Measurements from ENCODE around the gene CABP4. TPM values are rescaled to one million over a fixed set of nuclear protein-coding genes. Genes with fewer than 3 reads are reported as not detected.

CABP4 gene
- total and polyA plus RNA-seq, 2 donors (not counting 1 experiment from before 2014, with no cell fraction given): 3.2 to 5.2 TPM

DNA sequence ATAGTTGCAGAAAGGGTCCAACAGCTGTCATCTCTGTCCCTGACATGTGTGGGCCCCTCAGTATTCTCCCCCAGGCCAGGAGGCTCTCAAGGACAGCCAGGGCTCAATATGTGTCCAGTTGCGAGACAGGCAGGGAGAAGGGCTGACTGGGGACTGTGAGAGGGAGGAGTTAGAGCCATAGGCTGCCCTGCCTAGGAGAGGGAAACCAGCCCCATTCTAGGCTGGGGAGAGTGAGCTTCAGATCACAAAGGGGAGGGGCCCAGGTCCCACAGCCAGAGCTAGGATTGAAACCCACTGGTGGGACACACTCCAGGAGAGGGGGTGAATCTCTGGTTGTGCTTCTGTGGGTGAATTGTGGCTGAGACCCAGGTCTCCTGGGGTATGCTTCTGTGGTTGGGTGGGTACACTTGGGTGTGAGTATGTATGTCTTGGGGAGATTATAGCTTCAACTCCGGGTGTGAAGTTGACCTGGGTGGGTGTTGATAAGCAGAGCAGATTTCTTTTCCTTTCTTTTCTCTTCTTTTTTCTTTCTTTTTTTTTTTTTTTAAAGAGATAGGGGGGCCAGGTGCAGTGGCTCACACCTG, 41.8 kb upstream of the CABP4 start:
- intact Hi-C loops (cut with micrococcal nuclease): no loop called here
- Mint-ChIP-seq H3K4me1 (peaks cover 83% of the 10 kb centered on the region), H3K27ac (peak overlapping the region; percentile 100), H3K4me3 (peak overlapping the region; percentile 91), H3K27me3 (no peaks in the 10 kb centered on the region), H3K9me3 (ENCODE audit: insufficient read depth) (no peaks in the 10 kb centered on the region)
- H3K27ac ChIP-seq (ENCODE audit: low read length in 2 of 2): no peak overlapping the region
- H3K9me3 ChIP-seq (ENCODE audit: control extremely low read depth in 1 of 3, control insufficient read depth in 2 of 3, insufficient read depth in 1 of 3, low read length in 2 of 3): peaks cover 0 to 2% (median 0%) of the 10 kb centered on the region in 3 donors
- H3K4me1 ChIP-seq (ENCODE audit: control insufficient read depth in 2 of 2, insufficient read depth in 2 of 2, low read length in 2 of 2): peaks cover 89 to 95% of the 10 kb centered on the region in 2 donors
- WGBS (ENCODE audit: insufficient coverage): no CpG with 5 or more reads among the region's 2 CpGs
- peaks cover 24% of the 10 kb centered on the region for H3K79me2 ChIP-seq (ENCODE audit: control insufficient read depth, insufficient read depth, low read length)
- H2AFZ ChIP-seq (ENCODE audit: insufficient read depth, low read depth, low read length, poor library complexity, severe bottlenecking): no peak overlapping the region
- ATAC-seq (ENCODE audit: low read depth): no peak
- no peak for DNase-seq
- H3K36me3 ChIP-seq (replicated peaks in 1 of 2; ENCODE audit: control extremely low read depth in 1 of 2, control insufficient read depth in 1 of 2, extremely low read depth in 1 of 2, insufficient read depth in 2 of 2, low read length in 1 of 2): peaks cover 0 to 13% of the 10 kb centered on the region in 2 experiments
- peaks cover 1% of the 10 kb centered on the region for H4K20me1 ChIP-seq (ENCODE audit: control insufficient read depth, insufficient read depth, low read length, poor library complexity, severe bottlenecking)
- peak overlapping the region; percentile 89 for H3K4me2 ChIP-seq (replicated peaks; ENCODE audit: low read depth, low read length, poor library complexity, severe bottlenecking)
- no peak for TF ChIP-seq EZH2 (IDR thresholded peaks at IDR 0.05; ENCODE audit: borderline replicate concordance, insufficient read depth, low read depth, low read length, poor library complexity, severe bottlenecking)
- TF ChIP-seq, protein P1, sequence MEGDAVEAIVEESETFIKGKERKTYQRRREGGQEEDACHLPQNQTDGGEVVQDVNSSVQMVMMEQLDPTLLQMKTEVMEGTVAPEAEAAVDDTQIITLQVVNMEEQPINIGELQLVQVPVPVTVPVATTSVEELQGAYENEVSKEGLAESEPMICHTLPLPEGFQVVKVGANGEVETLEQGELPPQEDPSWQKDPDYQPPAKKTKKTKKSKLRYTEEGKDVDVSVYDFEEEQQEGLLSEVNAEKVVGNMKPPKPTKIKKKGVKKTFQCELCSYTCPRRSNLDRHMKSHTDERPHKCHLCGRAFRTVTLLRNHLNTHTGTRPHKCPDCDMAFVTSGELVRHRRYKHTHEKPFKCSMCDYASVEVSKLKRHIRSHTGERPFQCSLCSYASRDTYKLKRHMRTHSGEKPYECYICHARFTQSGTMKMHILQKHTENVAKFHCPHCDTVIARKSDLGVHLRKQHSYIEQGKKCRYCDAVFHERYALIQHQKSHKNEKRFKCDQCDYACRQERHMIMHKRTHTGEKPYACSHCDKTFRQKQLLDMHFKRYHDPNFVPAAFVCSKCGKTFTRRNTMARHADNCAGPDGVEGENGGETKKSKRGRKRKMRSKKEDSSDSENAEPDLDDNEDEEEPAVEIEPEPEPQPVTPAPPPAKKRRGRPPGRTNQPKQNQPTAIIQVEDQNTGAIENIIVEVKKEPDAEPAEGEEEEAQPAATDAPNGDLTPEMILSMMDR (IDR thresholded peaks at IDR 0.05): no peak
- ChIA-PET POLR2A (interaction anchor here (0.5 to 4.8 kb wide), 14 partner anchors 10 to 1065 kb away, joined by 3 to 79 read pairs (median 6); partner anchors contain the start of genes CLCF1, CORO1B, PPP1CA and PTPRCAP), CTCF (interaction anchor here (0.8 to 3.8 kb wide), 11 partner anchors 7 to 92 kb away, joined by 3 to 48 read pairs (median 3); partner anchors contain the start of genes PITPNM1, PPP1CA, PTPRCAP and TBC1D10C)
- H3K9ac ChIP-seq (ENCODE audit: low read length): no peak overlapping the region
- no peak overlapping the region for H3K4me3 ChIP-seq (ENCODE audit: control extremely low read depth in 1 of 5, extremely low read depth in 1 of 5, insufficient read depth in 1 of 5, low read depth in 2 of 5, low read length in 4 of 5)
- no peaks in the 10 kb centered on the region for H3K27me3 ChIP-seq (replicated peaks in 1 of 4; ENCODE audit: control extremely low read depth in 1 of 4, control insufficient read depth in 3 of 4, insufficient read depth in 4 of 4, low read length in 3 of 4)

All from B cell (primary cell).